HepG2 (cell line): ENCODE data around the gene SLC35B4. TPM values are rescaled to one million over a fixed set of nuclear protein-coding genes. Genes with fewer than 3 reads are reported as not detected.

ENCODE experiments used
- CBX5 ChIP-seq: sonication (generic); formaldehyde crosslinking; IDR thresholded peaks from 2 replicates; pipeline ENCODE4 v1.4.0; 2020; ENCODE audit warnings: missing genetic modification reagents, borderline replicate concordance
- CCAR2 ChIP-seq: fragments of 200-400 bp; formaldehyde crosslinking; optimal IDR thresholded peaks from 2 replicates; pipeline ENCODE3; 2018; ENCODE audit warnings: low read depth, mild to moderate bottlenecking, low read length, moderate library complexity
- FOXC1 ChIP-seq: sonication (generic); formaldehyde crosslinking; IDR thresholded peaks from 2 replicates; pipeline ENCODE4 v1.8.0; 2022; ENCODE audit warnings: mild to moderate bottlenecking, missing genetic modification reagents, borderline replicate concordance
- GABPB1 ChIP-seq: IDR thresholded peaks from 2 replicates; pipeline ENCODE4 v1.6.1; 2016; ENCODE audit warnings: mild to moderate bottlenecking, missing genetic modification reagents, moderate library complexity, missing compliant biosample characterization
- HIVEP1 ChIP-seq: sonication (generic); formaldehyde crosslinking; IDR thresholded peaks from 2 replicates; pipeline ENCODE4 v1.4.0; 2020; ENCODE audit warnings: mild to moderate bottlenecking, missing genetic modification reagents
- KDM1A ChIP-seq: IDR thresholded peaks from 2 replicates; pipeline ENCODE4 v1.6.1; 2016; ENCODE audit warnings: missing compliant biosample characterization
- KDM5A ChIP-seq: fragments of 200-600 bp; sonication (generic); IDR thresholded peaks from 2 replicates; pipeline ENCODE4 v1.7.0; 2018; ENCODE audit warnings: antibody characterized with exemption, mild to moderate bottlenecking, low read length, borderline replicate concordance
- TP53 ChIP-seq: sonication (generic); formaldehyde crosslinking; conservative IDR thresholded peaks from 2 replicates; pipeline ENCODE4 v1.4.0; 2020; ENCODE audit warnings: missing genetic modification reagents
- ZBTB3 ChIP-seq: sonication (generic); formaldehyde crosslinking; IDR thresholded peaks from 2 replicates; pipeline ENCODE4 v1.4.0; 2020; ENCODE audit warnings: low read depth, mild to moderate bottlenecking, moderate library complexity, missing genetic modification reagents, borderline replicate concordance
- ZMYM3 ChIP-seq: sonication (generic); formaldehyde crosslinking; IDR thresholded peaks from 2 replicates; pipeline ENCODE4 v1.5.1; 2020; ENCODE audit warnings: mild to moderate bottlenecking, missing genetic modification reagents
- ZNF138 ChIP-seq: sonication (generic); formaldehyde crosslinking; IDR thresholded peaks from 2 replicates; pipeline ENCODE4 v1.5.0; 2020; ENCODE audit warnings: mild to moderate bottlenecking, low read depth, missing genetic modification reagents
- ZNF34 ChIP-seq: sonication (generic); formaldehyde crosslinking; IDR thresholded peaks from 2 replicates; pipeline ENCODE4 v1.4.0; 2020; ENCODE audit warnings: mild to moderate bottlenecking, missing genetic modification reagents, borderline replicate concordance
- ZNF383 ChIP-seq: sonication (generic); formaldehyde crosslinking; IDR thresholded peaks from 2 replicates; pipeline ENCODE4 v1.4.0; 2020; ENCODE audit warnings: missing genetic modification reagents, mild to moderate bottlenecking, borderline replicate concordance
- ZNF672 ChIP-seq: sonication (generic); formaldehyde crosslinking; IDR thresholded peaks from 2 replicates; pipeline ENCODE4 v1.8.1; 2022; ENCODE audit warnings: missing genetic modification reagents
- ZNF713 ChIP-seq: sonication (generic); formaldehyde crosslinking; IDR thresholded peaks from 2 replicates; pipeline ENCODE4 v1.4.0; 2020; ENCODE audit warnings: mild to moderate bottlenecking, missing genetic modification reagents
- ZNF749 ChIP-seq: sonication (generic); formaldehyde crosslinking; IDR thresholded peaks from 2 replicates; pipeline ENCODE4 v1.8.0; 2022; ENCODE audit warnings: mild to moderate bottlenecking, missing genetic modification reagents, moderate library complexity, borderline replicate concordance
- ZNF777 ChIP-seq: sonication (generic); formaldehyde crosslinking; IDR thresholded peaks from 2 replicates; pipeline ENCODE4 v1.4.0; 2020; ENCODE audit warnings: missing genetic modification reagents
- ZSCAN29 ChIP-seq: sonication (generic); formaldehyde crosslinking; conservative IDR thresholded peaks from 2 replicates; pipeline ENCODE4 v1.4.0; 2020; ENCODE audit warnings: mild to moderate bottlenecking, missing genetic modification reagents
- polyA plus RNA-seq, 8 experiments: library from polyadenylated mRNA; depleted of rRNA in 3 of 8; stranded (reverse) in 7 of 8; unstranded in 1 of 8; fragments of >200 nt; fragmentation: Illumina TruSeq in 4 of 8; extraction: Trizol in 4 of 8; gene quantifications; 2 replicates each; pipeline versions ENCODE4 v1.2.1 to v1.2.3, GENCODE V29; 2011 to 2016; ENCODE audit warnings: low read depth in 4 of 8, missing spikeins in 1 of 8, mixed read lengths in 1 of 8; ENCODE audit not compliant: insufficient read depth in 1 of 8
- total RNA-seq, 5 experiments: library from RNA; depleted of rRNA; stranded (reverse); fragments of >200 nt; fragmentation: Illumina TruSeq; extraction: Trizol; gene quantifications; 2 replicates each; pipeline ENCODE4 v1.2.3, GENCODE V29; 2016; ENCODE audit warnings: low read depth in 1 of 5
- TF ChIP-seq, protein P1 (sequence below): IDR thresholded peaks from 2 replicates; pipeline ENCODE4 v1.6.1; 2016; ENCODE audit warnings: low read depth
- TF ChIP-seq, protein P2 (sequence below), 2 experiments: fragments of 450-650 bp in 1 of 2; sonication (generic) in 1 of 2; formaldehyde crosslinking; IDR thresholded peaks; 2 replicates each; pipeline versions ENCODE4 v1.5.0 to v1.8.0; 2020 to 2022; ENCODE audit warnings: mild to moderate bottlenecking in 1 of 2, missing genetic modification reagents in 1 of 2
- TF ChIP-seq, protein P3 (sequence below): sonication (generic); formaldehyde crosslinking; conservative IDR thresholded peaks from 2 replicates; pipeline ENCODE4 v1.8.0; 2022; ENCODE audit warnings: low read depth, missing genetic modification reagents
- TF ChIP-seq, protein P4 (sequence below): sonication (generic); formaldehyde crosslinking; IDR thresholded peaks from 2 replicates; pipeline ENCODE4 v1.4.0; 2020; ENCODE audit warnings: mild to moderate bottlenecking, missing genetic modification reagents

The SLC35B4 gene
- total and polyA plus RNA-seq, 2 of the 13 experiments (the other 11 are each of a cell fraction or from before 2014, with no cell fraction given), result 17.1 to 17.8 TPM

GRCh38 chr7:134355927-134356326, 39.2 kb upstream of the SLC35B4 start (continued):
- TF ChIP-seq, protein P1, sequence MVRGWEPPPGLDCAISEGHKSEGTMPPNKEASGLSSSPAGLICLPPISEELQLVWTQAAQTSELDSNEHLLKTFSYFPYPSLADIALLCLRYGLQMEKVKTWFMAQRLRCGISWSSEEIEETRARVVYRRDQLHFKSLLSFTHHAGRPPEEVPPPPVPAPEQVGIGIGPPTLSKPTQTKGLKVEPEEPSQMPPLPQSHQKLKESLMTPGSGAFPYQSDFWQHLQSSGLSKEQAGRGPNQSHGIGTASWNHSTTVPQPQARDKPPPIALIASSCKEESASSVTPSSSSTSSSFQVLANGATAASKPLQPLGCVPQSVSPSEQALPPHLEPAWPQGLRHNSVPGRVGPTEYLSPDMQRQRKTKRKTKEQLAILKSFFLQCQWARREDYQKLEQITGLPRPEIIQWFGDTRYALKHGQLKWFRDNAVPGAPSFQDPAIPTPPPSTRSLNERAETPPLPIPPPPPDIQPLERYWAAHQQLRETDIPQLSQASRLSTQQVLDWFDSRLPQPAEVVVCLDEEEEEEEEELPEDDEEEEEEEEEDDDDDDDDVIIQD (CRISPR knock-in tag), result no peak
- TF ChIP-seq CCAR2 (no peak), CBX5 (CRISPR knock-in tag) (no peak), ZNF672 (no peak), ZBTB3 (CRISPR knock-in tag) (no peak), ZNF713 (no peak), ZNF749 (CRISPR knock-in tag) (no peak), ZNF138 (CRISPR knock-in tag) (no peak), ZSCAN29 (no peak), ZNF777 (CRISPR knock-in tag) (no peak), FOXC1 (CRISPR knock-in tag) (no peak), TP53 (CRISPR knock-in tag) (no peak), KDM1A (CRISPR knock-in tag) (no peak), HIVEP1 (no peak), ZNF383 (no peak), ZNF34 (CRISPR knock-in tag) (no peak), ZMYM3 (CRISPR knock-in tag) (no peak), GABPB1 (CRISPR knock-in tag) (0 out of 2 replicates have a peak, but pooled peaks have one; percentile 16), KDM5A (no peak)
- TF ChIP-seq, protein P2, sequence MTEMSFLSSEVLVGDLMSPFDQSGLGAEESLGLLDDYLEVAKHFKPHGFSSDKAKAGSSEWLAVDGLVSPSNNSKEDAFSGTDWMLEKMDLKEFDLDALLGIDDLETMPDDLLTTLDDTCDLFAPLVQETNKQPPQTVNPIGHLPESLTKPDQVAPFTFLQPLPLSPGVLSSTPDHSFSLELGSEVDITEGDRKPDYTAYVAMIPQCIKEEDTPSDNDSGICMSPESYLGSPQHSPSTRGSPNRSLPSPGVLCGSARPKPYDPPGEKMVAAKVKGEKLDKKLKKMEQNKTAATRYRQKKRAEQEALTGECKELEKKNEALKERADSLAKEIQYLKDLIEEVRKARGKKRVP (CRISPR knock-in tag; IDR thresholded peaks at IDR 0.05), result no peak
- TF ChIP-seq, protein P3, sequence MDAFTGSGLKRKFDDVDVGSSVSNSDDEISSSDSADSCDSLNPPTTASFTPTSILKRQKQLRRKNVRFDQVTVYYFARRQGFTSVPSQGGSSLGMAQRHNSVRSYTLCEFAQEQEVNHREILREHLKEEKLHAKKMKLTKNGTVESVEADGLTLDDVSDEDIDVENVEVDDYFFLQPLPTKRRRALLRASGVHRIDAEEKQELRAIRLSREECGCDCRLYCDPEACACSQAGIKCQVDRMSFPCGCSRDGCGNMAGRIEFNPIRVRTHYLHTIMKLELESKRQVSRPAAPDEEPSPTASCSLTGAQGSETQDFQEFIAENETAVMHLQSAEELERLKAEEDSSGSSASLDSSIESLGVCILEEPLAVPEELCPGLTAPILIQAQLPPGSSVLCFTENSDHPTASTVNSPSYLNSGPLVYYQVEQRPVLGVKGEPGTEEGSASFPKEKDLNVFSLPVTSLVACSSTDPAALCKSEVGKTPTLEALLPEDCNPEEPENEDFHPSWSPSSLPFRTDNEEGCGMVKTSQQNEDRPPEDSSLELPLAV (CRISPR knock-in tag), result no peak
- TF ChIP-seq, protein P4, sequence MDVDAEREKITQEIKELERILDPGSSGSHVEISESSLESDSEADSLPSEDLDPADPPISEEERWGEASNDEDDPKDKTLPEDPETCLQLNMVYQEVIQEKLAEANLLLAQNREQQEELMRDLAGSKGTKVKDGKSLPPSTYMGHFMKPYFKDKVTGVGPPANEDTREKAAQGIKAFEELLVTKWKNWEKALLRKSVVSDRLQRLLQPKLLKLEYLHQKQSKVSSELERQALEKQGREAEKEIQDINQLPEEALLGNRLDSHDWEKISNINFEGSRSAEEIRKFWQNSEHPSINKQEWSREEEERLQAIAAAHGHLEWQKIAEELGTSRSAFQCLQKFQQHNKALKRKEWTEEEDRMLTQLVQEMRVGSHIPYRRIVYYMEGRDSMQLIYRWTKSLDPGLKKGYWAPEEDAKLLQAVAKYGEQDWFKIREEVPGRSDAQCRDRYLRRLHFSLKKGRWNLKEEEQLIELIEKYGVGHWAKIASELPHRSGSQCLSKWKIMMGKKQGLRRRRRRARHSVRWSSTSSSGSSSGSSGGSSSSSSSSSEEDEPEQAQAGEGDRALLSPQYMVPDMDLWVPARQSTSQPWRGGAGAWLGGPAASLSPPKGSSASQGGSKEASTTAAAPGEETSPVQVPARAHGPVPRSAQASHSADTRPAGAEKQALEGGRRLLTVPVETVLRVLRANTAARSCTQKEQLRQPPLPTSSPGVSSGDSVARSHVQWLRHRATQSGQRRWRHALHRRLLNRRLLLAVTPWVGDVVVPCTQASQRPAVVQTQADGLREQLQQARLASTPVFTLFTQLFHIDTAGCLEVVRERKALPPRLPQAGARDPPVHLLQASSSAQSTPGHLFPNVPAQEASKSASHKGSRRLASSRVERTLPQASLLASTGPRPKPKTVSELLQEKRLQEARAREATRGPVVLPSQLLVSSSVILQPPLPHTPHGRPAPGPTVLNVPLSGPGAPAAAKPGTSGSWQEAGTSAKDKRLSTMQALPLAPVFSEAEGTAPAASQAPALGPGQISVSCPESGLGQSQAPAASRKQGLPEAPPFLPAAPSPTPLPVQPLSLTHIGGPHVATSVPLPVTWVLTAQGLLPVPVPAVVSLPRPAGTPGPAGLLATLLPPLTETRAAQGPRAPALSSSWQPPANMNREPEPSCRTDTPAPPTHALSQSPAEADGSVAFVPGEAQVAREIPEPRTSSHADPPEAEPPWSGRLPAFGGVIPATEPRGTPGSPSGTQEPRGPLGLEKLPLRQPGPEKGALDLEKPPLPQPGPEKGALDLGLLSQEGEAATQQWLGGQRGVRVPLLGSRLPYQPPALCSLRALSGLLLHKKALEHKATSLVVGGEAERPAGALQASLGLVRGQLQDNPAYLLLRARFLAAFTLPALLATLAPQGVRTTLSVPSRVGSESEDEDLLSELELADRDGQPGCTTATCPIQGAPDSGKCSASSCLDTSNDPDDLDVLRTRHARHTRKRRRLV (CRISPR knock-in tag), result no peak
